ENCODE data around the gene SSUH2.

SSUH2 gene

DNA sequence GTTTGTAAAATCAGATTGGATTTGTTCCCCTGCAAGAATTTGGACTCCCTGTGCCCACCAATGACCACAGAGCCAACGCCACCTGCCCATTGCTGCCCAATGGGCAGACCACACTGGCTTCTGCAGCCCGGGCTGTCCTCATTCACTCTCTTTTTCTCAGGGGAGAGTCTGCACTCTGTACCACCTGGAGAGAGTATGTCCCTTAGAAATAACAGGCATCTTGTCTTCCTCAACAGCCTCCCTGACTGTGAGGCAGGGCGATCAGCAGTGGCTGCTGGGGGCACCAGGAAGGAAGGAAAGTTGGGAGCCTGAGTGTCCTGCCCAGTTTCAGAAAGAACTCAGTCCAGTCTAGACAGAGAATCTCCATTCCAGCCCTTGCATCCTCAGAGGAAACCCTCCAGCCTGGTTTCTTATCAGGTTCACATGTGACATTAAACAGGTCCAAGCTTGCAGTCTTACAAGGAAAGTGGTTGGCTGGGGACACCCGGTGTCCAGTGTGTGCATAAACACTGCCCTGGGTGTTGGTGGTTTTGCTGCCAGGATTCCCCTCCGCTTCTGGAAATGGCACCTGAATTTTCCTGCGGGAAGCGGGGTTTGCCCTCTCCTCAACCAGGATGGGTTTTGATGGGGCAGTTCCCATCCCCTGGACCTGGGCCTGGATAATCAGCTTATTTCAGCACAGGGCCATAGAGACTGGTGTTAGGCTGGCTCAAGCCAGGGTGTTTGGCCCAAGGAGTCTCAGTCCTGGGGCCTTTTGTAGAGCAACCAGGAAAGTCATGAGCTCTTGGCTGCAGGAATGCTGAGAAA, 37.2 kb downstream of the SSUH2 start:
- no peak overlapping the region for H2AFZ ChIP-seq
- no peak overlapping the region for H3K27ac ChIP-seq
- no peaks in the 10 kb centered on the region for H3K9me3 ChIP-seq (ENCODE audit: control insufficient read depth, low read length)
- no peak overlapping the region for H3K9ac ChIP-seq
- TF ChIP-seq CTCF (IDR thresholded peaks at IDR 0.05) = peak; percentile 37
- H3K4me3 ChIP-seq (ENCODE audit: low read depth, low read length) = no peak overlapping the region
- H3K27me3 ChIP-seq (ENCODE audit: control insufficient read depth, insufficient read depth, low read length) = no peaks in the 10 kb centered on the region
- no peaks in the 10 kb centered on the region for H3K79me2 ChIP-seq
- no peaks in the 10 kb centered on the region for H3K4me1 ChIP-seq
- H3K36me3 ChIP-seq (ENCODE audit: control insufficient read depth, insufficient read depth, low read length) = no peaks in the 10 kb centered on the region
- H3K4me2 ChIP-seq (ENCODE audit: low read length) = no peak overlapping the region

- no peak overlapping the region for H3K4me2 ChIP-seq (ENCODE audit: low read length)
- no peaks in the 10 kb centered on the region for H3K79me2 ChIP-seq
- no peaks in the 10 kb centered on the region for H3K4me1 ChIP-seq
- no peak overlapping the region for H3K4me3 ChIP-seq (ENCODE audit: low read depth, low read length)
- no peaks in the 10 kb centered on the region for H3K27me3 ChIP-seq (ENCODE audit: control insufficient read depth, insufficient read depth, low read length)
- TF ChIP-seq CTCF (IDR thresholded peaks at IDR 0.05) = no peak
- H3K36me3 ChIP-seq (ENCODE audit: control insufficient read depth, insufficient read depth, low read length) = no peaks in the 10 kb centered on the region
- no peak overlapping the region for H3K9ac ChIP-seq
- no peak overlapping the region for H2AFZ ChIP-seq
- no peak overlapping the region for H3K27ac ChIP-seq
- no peaks in the 10 kb centered on the region for H3K9me3 ChIP-seq (ENCODE audit: control insufficient read depth, low read length)
Measured at GRCh38 chr3:8606701-8607231, 37.8 kb downstream of the SSUH2 start.

GRCh38 chr3:8604988-8605387, 39.6 kb downstream of the SSUH2 start:
- Histone ChIP-seq H3K4me3 (ENCODE audit: low read depth, low read length) (no peak overlapping the region), H3K36me3 (ENCODE audit: control insufficient read depth, insufficient read depth, low read length) (no peaks in the 10 kb centered on the region), H3K27me3 (ENCODE audit: control insufficient read depth, insufficient read depth, low read length) (no peaks in the 10 kb centered on the region), H3K27ac (no peak overlapping the region), H3K4me2 (ENCODE audit: low read length) (no peak overlapping the region), H3K9ac (no peak overlapping the region), H3K4me1 (no peaks in the 10 kb centered on the region), H3K79me2 (no peaks in the 10 kb centered on the region), H3K9me3 (ENCODE audit: control insufficient read depth, low read length) (no peaks in the 10 kb centered on the region), H2AFZ (no peak overlapping the region)
- no peak for TF ChIP-seq CTCF (IDR thresholded peaks at IDR 0.05)

DNA sequence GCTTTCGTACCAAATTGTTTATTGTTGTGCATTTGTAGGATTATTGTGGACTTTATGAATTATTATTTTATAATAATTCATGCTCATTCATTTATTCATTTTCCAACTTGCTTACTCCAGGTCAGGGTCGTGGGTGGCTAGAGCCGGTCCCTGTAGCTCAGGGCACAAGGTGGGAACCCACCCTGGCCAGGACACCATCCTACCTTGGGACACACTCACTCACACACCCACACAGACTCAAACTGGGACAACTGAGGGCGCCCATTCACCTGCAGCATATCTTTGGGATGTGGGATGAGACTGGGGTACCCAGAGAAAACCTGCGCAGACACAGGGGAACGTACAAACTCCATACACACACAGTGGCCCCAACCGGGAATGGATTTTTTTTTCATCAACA, 40.6 kb downstream of the SSUH2 start:
- no peak for TF ChIP-seq CTCF (IDR thresholded peaks at IDR 0.05)
- Histone ChIP-seq H3K27ac (no peak overlapping the region), H3K4me2 (ENCODE audit: low read length) (no peak overlapping the region), H3K9ac (no peak overlapping the region), H3K79me2 (no peaks in the 10 kb centered on the region), H2AFZ (no peak overlapping the region), H3K4me1 (no peaks in the 10 kb centered on the region), H3K9me3 (ENCODE audit: control insufficient read depth, low read length) (no peaks in the 10 kb centered on the region), H3K27me3 (ENCODE audit: control insufficient read depth, insufficient read depth, low read length) (no peaks in the 10 kb centered on the region), H3K36me3 (ENCODE audit: control insufficient read depth, insufficient read depth, low read length) (no peaks in the 10 kb centered on the region), H3K4me3 (ENCODE audit: low read depth, low read length) (no peak overlapping the region)
